BE2C (cell line): ENCODE measurements around the gene LRRTM4.
"Not testable (repeated sequence)": the region's sequence is repeated elsewhere in the genome, so short reads cannot be mapped to it uniquely, and the experiment has no call there.

ENCODE experiments used
- DNase-seq: peaks from one replicate; pipeline ENCODE4 v3.0.0-alpha.2; 2020
- H3K27me3 ChIP-seq: fragments of 250-450 bp; sonication (Bioruptor Pico); 2 replicates; pipeline ENCODE4 v1.5.1; 2020; ENCODE audit warnings: mild to moderate bottlenecking
- H3K36me3 ChIP-seq: fragments of 250-450 bp; sonication (Bioruptor Pico); 2 replicates; pipeline ENCODE4 v1.5.1; 2020; ENCODE audit warnings: mild to moderate bottlenecking
- H3K4me1 ChIP-seq: fragments of 250-450 bp; sonication (Bioruptor Pico); 2 replicates; pipeline ENCODE4 v1.5.1; 2020
- H3K4me3 ChIP-seq: 2 replicates; pipeline ENCODE4 v1.5.1; 2011; ENCODE audit warnings: low read depth, low read length
- H3K9me3 ChIP-seq: fragments of 250-450 bp; sonication (Bioruptor Pico); 2 replicates; pipeline ENCODE4 v1.5.1; 2020
- TF ChIP-seq, protein P1 (sequence below): IDR thresholded peaks from 2 replicates; pipeline ENCODE4 v1.5.1; 2012; ENCODE audit warnings: mild to moderate bottlenecking, low read depth, low read length

Gene LRRTM4

DNA sequence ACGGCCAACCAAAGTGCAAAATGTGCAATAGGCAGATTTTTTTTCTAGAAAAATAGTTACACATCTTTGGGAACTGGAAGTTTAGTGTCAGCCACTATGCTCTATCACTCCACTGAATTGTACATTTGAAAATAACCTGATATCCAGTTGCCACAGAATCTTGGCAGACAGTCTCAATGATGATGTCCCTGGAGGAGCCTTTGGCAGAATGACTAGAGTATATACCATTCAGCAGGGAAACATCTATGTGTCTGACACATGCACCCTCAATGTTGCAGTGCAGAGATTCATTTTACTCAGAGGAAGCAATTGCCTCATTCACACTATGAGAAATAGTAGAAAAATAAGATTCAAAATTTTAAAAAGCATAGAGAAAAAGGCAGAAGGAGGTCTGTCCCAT lies 475.8 kb downstream of the LRRTM4 start:
- Histone ChIP-seq H3K4me3 (no peak overlapping the region), H3K36me3 (no peaks in the 10 kb centered on the region), H3K9me3 (no peaks in the 10 kb centered on the region), H3K4me1 (no peaks in the 10 kb centered on the region), H3K27me3 (no peaks in the 10 kb centered on the region)
- TF ChIP-seq, protein P1, sequence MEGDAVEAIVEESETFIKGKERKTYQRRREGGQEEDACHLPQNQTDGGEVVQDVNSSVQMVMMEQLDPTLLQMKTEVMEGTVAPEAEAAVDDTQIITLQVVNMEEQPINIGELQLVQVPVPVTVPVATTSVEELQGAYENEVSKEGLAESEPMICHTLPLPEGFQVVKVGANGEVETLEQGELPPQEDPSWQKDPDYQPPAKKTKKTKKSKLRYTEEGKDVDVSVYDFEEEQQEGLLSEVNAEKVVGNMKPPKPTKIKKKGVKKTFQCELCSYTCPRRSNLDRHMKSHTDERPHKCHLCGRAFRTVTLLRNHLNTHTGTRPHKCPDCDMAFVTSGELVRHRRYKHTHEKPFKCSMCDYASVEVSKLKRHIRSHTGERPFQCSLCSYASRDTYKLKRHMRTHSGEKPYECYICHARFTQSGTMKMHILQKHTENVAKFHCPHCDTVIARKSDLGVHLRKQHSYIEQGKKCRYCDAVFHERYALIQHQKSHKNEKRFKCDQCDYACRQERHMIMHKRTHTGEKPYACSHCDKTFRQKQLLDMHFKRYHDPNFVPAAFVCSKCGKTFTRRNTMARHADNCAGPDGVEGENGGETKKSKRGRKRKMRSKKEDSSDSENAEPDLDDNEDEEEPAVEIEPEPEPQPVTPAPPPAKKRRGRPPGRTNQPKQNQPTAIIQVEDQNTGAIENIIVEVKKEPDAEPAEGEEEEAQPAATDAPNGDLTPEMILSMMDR = no peak
- DNase-seq = no peak

DNA sequence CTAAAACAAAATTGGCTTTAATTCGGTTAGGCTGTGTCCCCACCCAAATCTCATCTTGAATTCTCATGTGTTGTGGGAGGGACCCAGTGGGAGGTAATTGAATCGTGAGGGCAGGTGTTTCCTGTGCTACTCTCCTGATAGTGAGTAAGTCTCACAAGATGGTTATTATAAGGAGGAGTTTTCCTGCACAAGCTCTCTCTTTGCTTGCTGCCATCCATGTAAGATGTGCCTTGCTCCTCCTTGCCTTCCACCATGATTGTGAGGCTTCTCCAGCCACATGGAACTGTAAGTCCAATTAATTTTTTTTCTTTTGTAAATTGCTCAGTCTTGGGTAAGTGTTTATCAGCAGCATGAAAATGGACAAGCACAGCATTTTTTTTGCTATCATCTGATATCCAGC lies 476.7 kb downstream of the LRRTM4 start:
- not testable (repeated sequence) for H3K27me3 ChIP-seq, H3K4me3 ChIP-seq, DNase-seq, H3K9me3 ChIP-seq, H3K4me1 ChIP-seq, H3K36me3 ChIP-seq

DNA sequence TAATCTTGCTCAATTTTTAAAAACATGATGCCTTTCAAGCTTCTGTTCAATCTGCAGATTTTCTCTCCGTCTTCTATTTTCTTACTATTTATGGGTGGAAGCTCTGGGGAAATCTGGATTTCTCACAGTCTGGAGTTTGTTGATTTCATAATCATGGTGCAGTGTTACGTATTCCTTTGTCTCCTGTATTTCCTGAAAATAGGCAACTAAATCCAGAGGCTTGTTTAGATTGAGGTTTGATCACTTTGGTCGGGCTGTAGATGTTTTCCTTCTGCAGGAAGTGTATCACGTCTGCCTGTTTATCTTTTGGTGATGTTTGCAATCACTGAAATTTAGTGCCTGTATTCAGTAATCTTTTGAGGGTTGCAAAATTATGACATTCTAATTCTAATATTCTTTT lies 487.7 kb downstream of the LRRTM4 start:
- no peaks in the 10 kb centered on the region for H3K27me3 ChIP-seq
- no peak for DNase-seq
- TF ChIP-seq, protein P1 = no peak
- no peak overlapping the region for H3K4me3 ChIP-seq
- no peaks in the 10 kb centered on the region for H3K4me1 ChIP-seq
- no peaks in the 10 kb centered on the region for H3K9me3 ChIP-seq
- H3K36me3 ChIP-seq = no peaks in the 10 kb centered on the region

DNA sequence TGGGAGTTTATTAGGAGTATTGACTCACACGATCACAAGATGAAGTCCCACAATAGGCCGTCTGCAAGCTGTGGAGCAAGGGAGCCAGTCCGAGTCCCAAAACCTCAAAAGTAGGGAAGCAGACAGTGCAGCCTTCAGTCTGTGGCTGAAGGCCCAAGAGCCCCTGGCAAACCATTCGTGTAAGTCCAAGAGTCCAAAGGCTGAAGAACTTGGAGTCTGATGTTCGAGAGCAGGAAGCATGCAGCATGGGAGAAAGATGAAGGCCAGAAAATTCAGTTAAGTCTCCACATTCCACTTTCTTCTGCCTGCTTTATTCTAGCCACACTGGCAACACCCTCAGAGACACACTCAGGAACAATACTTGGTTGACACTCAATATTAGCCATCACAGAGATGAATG lies 492.9 kb downstream of the LRRTM4 start:
- DNase-seq, H3K27me3 ChIP-seq, H3K4me1 ChIP-seq, H3K9me3 ChIP-seq, H3K36me3 ChIP-seq, H3K4me3 ChIP-seq: not testable (repeated sequence)

DNA sequence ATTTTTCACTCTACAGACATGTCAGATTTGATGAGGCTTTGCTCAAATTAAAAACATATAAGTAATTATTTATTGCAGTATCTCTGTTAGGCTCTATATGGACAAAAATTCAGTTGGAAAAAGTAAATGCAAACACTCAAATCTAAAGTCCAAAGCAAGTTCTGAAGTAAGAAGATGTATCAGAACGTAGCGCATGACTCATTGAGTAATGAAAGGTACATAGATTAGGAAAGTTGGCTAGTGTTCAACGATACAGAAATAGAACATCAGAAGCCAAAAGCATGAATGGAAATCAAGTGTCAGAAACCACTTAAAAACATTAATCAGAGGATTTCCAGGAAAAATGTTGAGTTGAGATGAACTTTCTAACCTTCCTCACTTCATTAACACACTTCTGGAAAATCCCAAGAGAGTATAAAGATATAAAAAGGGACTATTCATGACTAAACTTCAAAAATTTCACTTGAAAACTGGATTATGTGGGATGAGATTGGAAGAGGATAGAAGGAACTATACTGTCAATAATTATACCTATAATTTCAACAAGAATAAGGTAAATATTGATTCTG lies 494.1 kb downstream of the LRRTM4 start:
- DNase-seq = no peak
- Histone ChIP-seq H3K9me3 (no peaks in the 10 kb centered on the region), H3K4me1 (no peaks in the 10 kb centered on the region), H3K4me3 (no peak overlapping the region), H3K27me3 (no peaks in the 10 kb centered on the region), H3K36me3 (no peaks in the 10 kb centered on the region)
- TF ChIP-seq, protein P1 = no peak

DNA sequence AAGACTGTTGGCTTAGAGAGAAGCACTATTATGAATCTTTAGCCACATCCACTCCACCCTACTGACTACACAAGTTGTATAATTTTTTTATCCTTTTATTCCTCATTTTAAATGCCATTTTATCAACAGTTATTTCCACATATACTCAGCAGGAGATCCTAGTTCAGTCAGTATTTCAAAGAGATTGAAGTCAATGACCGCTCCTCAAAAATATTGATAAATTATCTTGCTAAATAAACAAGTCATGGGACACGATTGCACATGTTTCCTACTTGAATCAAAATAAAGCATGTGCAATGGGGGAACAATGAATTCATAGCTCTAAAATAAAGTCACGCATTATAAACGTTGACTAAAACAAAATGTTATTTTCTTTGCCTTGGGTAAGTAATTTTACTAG lies 496.5 kb downstream of the LRRTM4 start:
- H3K27me3 ChIP-seq = no peaks in the 10 kb centered on the region
- no peak for DNase-seq
- no peak overlapping the region for H3K4me3 ChIP-seq
- no peaks in the 10 kb centered on the region for H3K9me3 ChIP-seq
- H3K36me3 ChIP-seq = no peaks in the 10 kb centered on the region
- TF ChIP-seq, protein P1 = no peak
- no peaks in the 10 kb centered on the region for H3K4me1 ChIP-seq

DNA sequence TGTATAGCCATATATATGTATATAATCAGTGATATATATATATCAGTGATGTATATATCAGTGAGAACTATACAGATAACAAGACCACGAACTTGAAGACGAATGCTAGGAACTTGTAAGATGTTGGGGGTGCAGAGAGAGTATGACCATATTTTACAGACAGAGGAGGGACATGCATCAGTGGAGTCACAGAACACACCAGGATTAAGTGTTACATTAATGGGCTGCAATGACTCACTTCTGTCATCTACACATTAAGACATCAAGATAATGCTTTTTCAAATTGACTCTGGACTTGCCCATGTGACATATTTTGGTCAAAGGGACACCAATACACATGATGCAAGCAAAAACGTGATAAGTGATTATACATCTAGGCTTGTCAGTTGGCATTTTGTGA lies 501.0 kb downstream of the LRRTM4 start:
- DNase-seq = no peak
- no peaks in the 10 kb centered on the region for H3K27me3 ChIP-seq
- H3K36me3 ChIP-seq = no peaks in the 10 kb centered on the region
- no peaks in the 10 kb centered on the region for H3K4me1 ChIP-seq
- no peak overlapping the region for H3K4me3 ChIP-seq
- H3K9me3 ChIP-seq = no peaks in the 10 kb centered on the region
- TF ChIP-seq, protein P1 = no peak
